GM18526 (cell line): Measurements from ENCODE around the gene GULP1.

Experiments used
- POLR2A ChIP-seq: IDR thresholded peaks from 3 replicates; pipeline ENCODE4 v1.6.1; 2011; ENCODE audit not compliant: insufficient read length; ENCODE audit errors: extremely low read depth

The GULP1 gene

GRCh38 chr2:188314314-188315054 is 22.8 kb downstream of the GULP1 start:
- TF ChIP-seq POLR2A, result no peak

- no peak for TF ChIP-seq POLR2A
Observed at GRCh38 chr2:188315750-188316149, 24.1 kb downstream of the GULP1 start.

GRCh38 chr2:188316342-188316741 is 24.7 kb downstream of the GULP1 start:
- no peak for TF ChIP-seq POLR2A

GRCh38 chr2:188316791-188317423 is 25.2 kb downstream of the GULP1 start:
- TF ChIP-seq POLR2A, result no peak

GRCh38 chr2:188318161-188318749 is 26.6 kb downstream of the GULP1 start:
- TF ChIP-seq POLR2A, result no peak

- TF ChIP-seq POLR2A, result no peak
Observed at GRCh38 chr2:188319838-188320237, 28.2 kb downstream of the GULP1 start.

- TF ChIP-seq POLR2A, result no peak
Observed at GRCh38 chr2:188320861-188321260, 29.2 kb downstream of the GULP1 start.

- TF ChIP-seq POLR2A, result no peak
Observed at GRCh38 chr2:188322569-188323551, 31.2 kb downstream of the GULP1 start.

GRCh38 chr2:188324067-188324466 is 32.4 kb downstream of the GULP1 start:
- no peak for TF ChIP-seq POLR2A

- no peak for TF ChIP-seq POLR2A
Observed at GRCh38 chr2:188326290-188326668, 34.6 kb downstream of the GULP1 start.

GRCh38 chr2:188326669-188327301 is 35.1 kb downstream of the GULP1 start:
- TF ChIP-seq POLR2A, result no peak

- TF ChIP-seq POLR2A, result no peak
Observed at GRCh38 chr2:188327518-188328213, 36.0 kb downstream of the GULP1 start.

- TF ChIP-seq POLR2A, result no peak
Observed at GRCh38 chr2:188328419-188328818, 36.7 kb downstream of the GULP1 start.
